ENCODE results near the gene FOXN3. TPM values are rescaled to one million over a fixed set of nuclear protein-coding genes. Genes with fewer than 3 reads are reported as not detected.

Gene FOXN3
- polyA plus RNA-seq, 1 donor (not counting 4 experiments of a cell fraction or from before 2014, with no cell fraction given) = 10.2 TPM

DNA sequence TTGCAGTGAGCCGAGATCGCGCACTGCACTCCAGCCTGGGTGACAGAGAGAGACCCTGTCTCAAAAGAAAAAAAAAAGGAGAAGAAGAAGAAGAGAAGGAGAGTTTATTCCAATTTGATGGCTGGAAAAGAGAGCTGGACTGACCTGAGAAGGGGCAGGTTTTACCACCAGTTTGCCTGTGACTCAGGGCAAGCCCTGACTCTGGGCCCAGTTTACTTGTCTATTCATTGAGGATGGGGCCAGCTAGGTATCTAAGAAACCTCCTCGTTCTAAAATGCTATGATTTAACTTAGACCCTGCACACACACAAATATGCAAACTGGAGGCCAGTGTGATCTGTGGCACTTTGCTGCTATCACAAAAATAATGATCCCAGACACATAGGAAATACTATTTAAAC, 155.0 kb downstream of the FOXN3 start:
- no peak for TF ChIP-seq EZH2 (IDR thresholded peaks at IDR 0.05; ENCODE audit: low read length)
- TF ChIP-seq, protein P1, sequence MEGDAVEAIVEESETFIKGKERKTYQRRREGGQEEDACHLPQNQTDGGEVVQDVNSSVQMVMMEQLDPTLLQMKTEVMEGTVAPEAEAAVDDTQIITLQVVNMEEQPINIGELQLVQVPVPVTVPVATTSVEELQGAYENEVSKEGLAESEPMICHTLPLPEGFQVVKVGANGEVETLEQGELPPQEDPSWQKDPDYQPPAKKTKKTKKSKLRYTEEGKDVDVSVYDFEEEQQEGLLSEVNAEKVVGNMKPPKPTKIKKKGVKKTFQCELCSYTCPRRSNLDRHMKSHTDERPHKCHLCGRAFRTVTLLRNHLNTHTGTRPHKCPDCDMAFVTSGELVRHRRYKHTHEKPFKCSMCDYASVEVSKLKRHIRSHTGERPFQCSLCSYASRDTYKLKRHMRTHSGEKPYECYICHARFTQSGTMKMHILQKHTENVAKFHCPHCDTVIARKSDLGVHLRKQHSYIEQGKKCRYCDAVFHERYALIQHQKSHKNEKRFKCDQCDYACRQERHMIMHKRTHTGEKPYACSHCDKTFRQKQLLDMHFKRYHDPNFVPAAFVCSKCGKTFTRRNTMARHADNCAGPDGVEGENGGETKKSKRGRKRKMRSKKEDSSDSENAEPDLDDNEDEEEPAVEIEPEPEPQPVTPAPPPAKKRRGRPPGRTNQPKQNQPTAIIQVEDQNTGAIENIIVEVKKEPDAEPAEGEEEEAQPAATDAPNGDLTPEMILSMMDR (optimal IDR thresholded peaks at IDR 0.05 in 1 of 3, IDR thresholded peaks at IDR 0.05 in 1 of 3, conservative IDR thresholded peaks at IDR 0.05 in 1 of 3; ENCODE audit: extremely low read depth in 1 of 3, insufficient read depth in 2 of 3, low read length in 3 of 3) = no peak
- dilution Hi-C loops (cut with MboI; ENCODE audit: extremely low pct_ligation_motif_present, low sequenced_read_pairs) = no loop called here
- Histone ChIP-seq H3K4me3 (ENCODE audit: control insufficient read depth in 2 of 3, extremely low read depth in 1 of 3, insufficient read depth in 2 of 3, low read depth in 1 of 3, low read length in 3 of 3) (no peak overlapping the region), H3K4me2 (ENCODE audit: control insufficient read depth, extremely low read depth, insufficient read depth, low read depth, low read length) (no peak overlapping the region), H3K9me3 (ENCODE audit: control insufficient read depth, low read depth, low read length) (no peaks in the 10 kb centered on the region), H2AFZ (ENCODE audit: control insufficient read depth, low read length) (no peak overlapping the region), H4K20me1 (ENCODE audit: control insufficient read depth, extremely low read depth, insufficient read depth, low read length) (no peaks in the 10 kb centered on the region), H3K36me3 (ENCODE audit: control insufficient read depth in 2 of 2, extremely low read depth in 1 of 2, insufficient read depth in 2 of 2, low read length in 2 of 2) (no peaks in the 10 kb centered on the region), H3K27me3 (ENCODE audit: control insufficient read depth, extremely low read depth, insufficient read depth, low read length) (no peaks in the 10 kb centered on the region), H3K9ac (ENCODE audit: control insufficient read depth, extremely low read depth, insufficient read depth, low read length) (no peak overlapping the region), H3K79me2 (ENCODE audit: control insufficient read depth, insufficient read depth, low read length) (no peaks in the 10 kb centered on the region), H3K27ac (ENCODE audit: control insufficient read depth, insufficient read depth, low read length) (no peak overlapping the region), H3K4me1 (ENCODE audit: control insufficient read depth, extremely low read depth, insufficient read depth, low read length) (no peaks in the 10 kb centered on the region), H3K9me1 (ENCODE audit: control insufficient read depth, extremely low read depth, insufficient read depth, low read length) (no peaks in the 10 kb centered on the region)
- FAIRE-seq (no peak), DNase-seq (ENCODE audit: low read depth, low spot score) (no peak)

DNA sequence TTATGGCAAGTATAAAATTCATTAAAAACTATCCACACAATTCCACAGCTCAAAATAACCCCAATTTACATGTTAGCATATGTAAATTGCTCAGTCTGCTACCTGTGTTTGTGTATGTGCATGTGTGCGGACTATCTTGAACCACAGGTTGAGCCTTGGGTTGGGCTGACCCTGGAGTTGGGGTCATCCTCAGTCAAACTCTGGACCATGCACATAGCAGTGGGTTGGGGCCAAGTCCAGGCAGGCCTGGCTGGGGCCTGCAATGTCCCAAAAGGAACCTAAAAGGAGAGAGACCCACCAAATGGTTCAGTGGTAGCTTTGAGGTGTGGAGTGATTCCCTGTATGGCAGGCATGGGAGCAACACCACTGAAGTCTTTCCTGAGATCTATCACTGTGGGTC, 156.1 kb downstream of the FOXN3 start:
- H3K9me1 ChIP-seq (ENCODE audit: control insufficient read depth, extremely low read depth, insufficient read depth, low read length) = no peaks in the 10 kb centered on the region
- no peaks in the 10 kb centered on the region for H3K4me1 ChIP-seq (ENCODE audit: control insufficient read depth, extremely low read depth, insufficient read depth, low read length)
- no peaks in the 10 kb centered on the region for H3K36me3 ChIP-seq (ENCODE audit: control insufficient read depth in 2 of 2, extremely low read depth in 1 of 2, insufficient read depth in 2 of 2, low read length in 2 of 2)
- H3K9me3 ChIP-seq (ENCODE audit: control insufficient read depth, low read depth, low read length) = no peaks in the 10 kb centered on the region
- no peak overlapping the region for H3K27ac ChIP-seq (ENCODE audit: control insufficient read depth, insufficient read depth, low read length)
- no peak overlapping the region for H3K9ac ChIP-seq (ENCODE audit: control insufficient read depth, extremely low read depth, insufficient read depth, low read length)
- no peaks in the 10 kb centered on the region for H3K27me3 ChIP-seq (ENCODE audit: control insufficient read depth, extremely low read depth, insufficient read depth, low read length)
- TF ChIP-seq EZH2 (IDR thresholded peaks at IDR 0.05; ENCODE audit: low read length) = no peak
- TF ChIP-seq, protein P1 (optimal IDR thresholded peaks at IDR 0.05 in 1 of 3, IDR thresholded peaks at IDR 0.05 in 1 of 3, conservative IDR thresholded peaks at IDR 0.05 in 1 of 3; ENCODE audit: extremely low read depth in 1 of 3, insufficient read depth in 2 of 3, low read length in 3 of 3) = no peak
- no peak overlapping the region for H3K4me2 ChIP-seq (ENCODE audit: control insufficient read depth, extremely low read depth, insufficient read depth, low read depth, low read length)
- FAIRE-seq (no peak), DNase-seq (ENCODE audit: low read depth, low spot score) (no peak)
- dilution Hi-C loops (cut with MboI; ENCODE audit: extremely low pct_ligation_motif_present, low sequenced_read_pairs) = no loop called here
- H4K20me1 ChIP-seq (ENCODE audit: control insufficient read depth, extremely low read depth, insufficient read depth, low read length) = no peaks in the 10 kb centered on the region
- no peaks in the 10 kb centered on the region for H3K79me2 ChIP-seq (ENCODE audit: control insufficient read depth, insufficient read depth, low read length)
- H2AFZ ChIP-seq (ENCODE audit: control insufficient read depth, low read length) = no peak overlapping the region
- no peak overlapping the region for H3K4me3 ChIP-seq (ENCODE audit: control insufficient read depth in 2 of 3, extremely low read depth in 1 of 3, insufficient read depth in 2 of 3, low read depth in 1 of 3, low read length in 3 of 3)
